Measurements from ENCODE around the gene SLC27A2. TPM values are rescaled to one million over a fixed set of nuclear protein-coding genes. Genes with fewer than 3 reads are reported as not detected.
"Not testable (repeated sequence)": the region's sequence is repeated elsewhere in the genome, so short reads cannot be mapped to it uniquely, and the experiment has no call there.

Gene SLC27A2
- 0.96 TPM for total RNA-seq
- long read RNA-seq, partial matches to known transcripts, result 1 of 3 reads
- long read RNA-seq, other reads (novel, unspliced or antisense), result 0 of 3 reads

DNA sequence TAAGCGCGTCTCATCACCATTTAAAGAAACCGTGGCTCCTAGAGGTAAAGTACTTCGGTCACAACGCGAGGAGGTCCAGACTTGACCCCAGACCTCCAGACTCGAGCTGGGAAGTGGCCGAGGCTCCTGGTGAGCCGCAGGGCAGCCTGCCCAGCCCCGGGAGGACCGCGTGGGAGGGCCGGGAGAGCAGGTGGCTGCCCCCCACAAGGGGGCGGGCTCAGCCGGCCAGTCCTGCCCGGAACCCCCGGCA lies at the start of gene SLC27A2:
TSS of gene SLC27A2 (plus strand) at position 228 of the 250 bp plus-strand sequence. CDS start 232 bp downstream, outside the sequence.
- intact Hi-C loops (cut with DNase I), result no loop called here
- no peak for DNase-seq
- peaks cover 5% of the 10 kb centered on the region for H3K4me1 ChIP-seq
- peaks cover 23% of the 10 kb centered on the region for H3K27me3 ChIP-seq
- no peaks in the 10 kb centered on the region for H3K36me3 ChIP-seq
- peak; percentile 85 for ATAC-seq
- H3K4me3 ChIP-seq, result peak within 1 kb of the TSS; percentile 58
- no peaks in the 10 kb centered on the region for H3K9me3 ChIP-seq
- no peak within 1 kb of the TSS for H3K27ac ChIP-seq
- TF ChIP-seq CTCF (IDR thresholded peaks at IDR 0.05), result peak; percentile 20

- ATAC-seq; H3K9me3 ChIP-seq; H3K4me1 ChIP-seq; H3K27me3 ChIP-seq; H3K36me3 ChIP-seq; DNase-seq; H3K4me3 ChIP-seq; intact Hi-C loops (cut with DNase I); H3K27ac ChIP-seq: not testable (repeated sequence)
These were observed 49.6 kb upstream of the SLC27A2 start for GRCh38 chr15:50132251-50132984.

- intact Hi-C loops (cut with DNase I), result no loop called here
- H3K9me3 ChIP-seq, result no peaks in the 10 kb centered on the region
- DNase-seq (no peak), ATAC-seq (peak; percentile 84)
- no peak for TF ChIP-seq CTCF (IDR thresholded peaks at IDR 0.05)
- H3K36me3 ChIP-seq, result no peaks in the 10 kb centered on the region
- peak overlapping the region; percentile 44 for H3K27ac ChIP-seq
- no peak overlapping the region for H3K4me3 ChIP-seq
- peaks cover 9% of the 10 kb centered on the region for H3K4me1 ChIP-seq
- no peaks in the 10 kb centered on the region for H3K27me3 ChIP-seq
These were observed 47.4 kb upstream of the SLC27A2 start for GRCh38 chr15:50134524-50135024.

- Histone ChIP-seq H3K27ac (peak overlapping the region; percentile 44), H3K9me3 (no peaks in the 10 kb centered on the region), H3K36me3 (no peaks in the 10 kb centered on the region), H3K27me3 (no peaks in the 10 kb centered on the region), H3K4me1 (peaks cover 9% of the 10 kb centered on the region), H3K4me3 (no peak overlapping the region)
- ATAC-seq (no peak), DNase-seq (no peak)
- TF ChIP-seq CTCF (IDR thresholded peaks at IDR 0.05), result no peak
- intact Hi-C loops (cut with DNase I), result no loop called here
These were observed 46.9 kb upstream of the SLC27A2 start for GRCh38 chr15:50135031-50135551.

DNA sequence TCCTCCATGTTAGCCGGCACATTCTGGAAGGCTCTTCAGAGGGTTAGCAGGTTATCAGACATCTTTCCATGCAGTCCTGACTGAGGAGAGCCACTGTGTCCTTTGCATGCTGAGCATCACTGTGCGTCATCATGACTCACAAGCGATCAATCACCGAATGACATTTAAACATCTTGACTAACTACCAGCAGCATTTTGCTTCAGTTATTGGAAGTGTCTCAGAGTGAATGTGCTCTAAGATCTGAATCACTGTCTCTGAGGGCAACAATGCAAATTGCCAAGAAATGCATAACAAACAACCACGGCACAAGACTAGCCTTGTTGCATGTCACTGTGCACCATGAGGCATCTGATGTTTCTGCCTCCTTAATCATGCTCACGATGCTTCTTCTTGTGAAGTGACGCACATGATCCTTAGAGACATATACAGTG lies 44.6 kb upstream of the SLC27A2 start:
- H3K9me3 ChIP-seq, result no peaks in the 10 kb centered on the region
- ATAC-seq, result no peak
- peaks cover 9% of the 10 kb centered on the region for H3K4me1 ChIP-seq
- TF ChIP-seq CTCF (IDR thresholded peaks at IDR 0.05), result no peak
- H3K4me3 ChIP-seq, result no peak overlapping the region
- H3K27ac ChIP-seq, result no peak overlapping the region
- no peak for DNase-seq
- H3K27me3 ChIP-seq, result no peaks in the 10 kb centered on the region
- no peaks in the 10 kb centered on the region for H3K36me3 ChIP-seq
- intact Hi-C loops (cut with DNase I), result no loop called here

GRCh38 chr15:50137893-50138292 lies 44.1 kb upstream of the SLC27A2 start:
- Histone ChIP-seq H3K4me1 (peaks cover 9% of the 10 kb centered on the region), H3K4me3 (no peak overlapping the region), H3K36me3 (no peaks in the 10 kb centered on the region), H3K27me3 (no peaks in the 10 kb centered on the region), H3K9me3 (no peaks in the 10 kb centered on the region), H3K27ac (no peak overlapping the region)
- no peak for TF ChIP-seq CTCF (IDR thresholded peaks at IDR 0.05)
- no peak for ATAC-seq
- intact Hi-C loops (cut with DNase I), result no loop called here
- DNase-seq, result no peak

Data from upper lobe of right lung (tissue), 1 donor.